Liver (tissue), 9 donors: ENCODE measurements around the gene COL17A1. TPM values are rescaled to one million over a fixed set of nuclear protein-coding genes. Genes with fewer than 3 reads are reported as not detected.

Source experiments
- DNase-seq: peaks from one replicate; pipeline ENCODE4 v3.0.0-alpha.2; 2017; ENCODE audit warnings: low spot score
- H3K27ac ChIP-seq, 2 donors: one replicate each; pipeline ENCODE4 v1.7.0; 2013; ENCODE audit warnings: inconsistent platforms in 2 of 2, low read length in 2 of 2, control low read depth in 1 of 2, low read depth in 1 of 2, mild to moderate bottlenecking in 1 of 2
- H3K27me3 ChIP-seq, 4 donors: one replicate each; pipeline versions ENCODE4 v1.6.1 to v1.7.0; 2013; ENCODE audit warnings: low read length in 3 of 4, inconsistent platforms in 1 of 4, mild to moderate bottlenecking in 1 of 4, moderate library complexity in 1 of 4; ENCODE audit not compliant: control insufficient read depth in 4 of 4, insufficient read depth in 4 of 4
- H3K36me3 ChIP-seq, 4 donors: one replicate each; pipeline versions ENCODE4 v1.6.1 to v1.7.0; 2013; ENCODE audit warnings: low read length in 3 of 4, mild to moderate bottlenecking in 3 of 4, low read depth in 1 of 4, moderate library complexity in 1 of 4; ENCODE audit not compliant: control insufficient read depth in 4 of 4, insufficient read depth in 3 of 4
- H3K4me1 ChIP-seq, 4 donors: one replicate each; pipeline versions ENCODE4 v1.6.1 to v1.7.0; 2013; ENCODE audit warnings: low read length in 3 of 4, mild to moderate bottlenecking in 3 of 4, moderate library complexity in 1 of 4; ENCODE audit not compliant: control insufficient read depth in 4 of 4, insufficient read depth in 4 of 4
- H3K4me3 ChIP-seq, 3 donors: one replicate each; pipeline versions ENCODE4 v1.6.1 to v1.7.0; 2013; ENCODE audit warnings: low read length in 3 of 3, control low read depth in 1 of 3, low read depth in 1 of 3, mild to moderate bottlenecking in 1 of 3
- H3K9ac ChIP-seq, 2 donors: one replicate each; pipeline ENCODE4 v1.7.0; 2013; ENCODE audit warnings: low read length in 2 of 2, mild to moderate bottlenecking in 2 of 2, moderate library complexity in 2 of 2, control low read depth in 1 of 2, low read depth in 1 of 2
- H3K9me3 ChIP-seq, 4 donors: one replicate each; pipeline versions ENCODE4 v1.6.1 to v1.7.0; 2013; ENCODE audit warnings: low read length in 3 of 4; ENCODE audit not compliant: control insufficient read depth in 4 of 4
- CTCF ChIP-seq: fragments of 150-350 bp; IDR thresholded peaks from 2 replicates; pipeline ENCODE4 v1.5.1; 2017; ENCODE audit warnings: improper control_type of control experiment, low read depth, low read length; ENCODE audit not compliant: missing input control
- FOXA2 ChIP-seq: IDR thresholded peaks from 2 replicates; pipeline ENCODE4 v1.6.1; 2016; ENCODE audit warnings: antibody characterized with exemption
- GABPA ChIP-seq, 2 donors: IDR thresholded peaks in 1 of 2; conservative IDR thresholded peaks in 1 of 2; 2 replicates each; pipeline ENCODE4 v1.6.1; 2016; ENCODE audit warnings: antibody characterized with exemption in 2 of 2, mild to moderate bottlenecking in 1 of 2, moderate library complexity in 1 of 2
- HNF4G ChIP-seq: IDR thresholded peaks from 2 replicates; pipeline ENCODE4 v1.6.1; 2016; ENCODE audit warnings: antibody characterized with exemption
- JUND ChIP-seq, 2 donors: IDR thresholded peaks; 2 replicates each; pipeline ENCODE4 v1.6.1; 2016; ENCODE audit warnings: antibody characterized with exemption in 2 of 2
- NR2F2 ChIP-seq: IDR thresholded peaks from 2 replicates; pipeline ENCODE4 v1.6.1; 2016; ENCODE audit warnings: antibody characterized with exemption
- RAD21 ChIP-seq, 2 donors: IDR thresholded peaks; 2 replicates each; pipeline ENCODE4 v1.6.1; 2016; ENCODE audit warnings: antibody characterized with exemption in 2 of 2, mild to moderate bottlenecking in 2 of 2
- REST ChIP-seq: IDR thresholded peaks from 2 replicates; pipeline ENCODE4 v1.6.1; 2016; ENCODE audit warnings: antibody characterized with exemption, mild to moderate bottlenecking
- RXRA ChIP-seq, 2 donors: IDR thresholded peaks; 2 replicates each; pipeline ENCODE4 v1.6.1; 2017 to 2018; ENCODE audit warnings: antibody characterized with exemption in 2 of 2, mild to moderate bottlenecking in 1 of 2
- SP1 ChIP-seq: IDR thresholded peaks from 2 replicates; pipeline ENCODE4 v1.6.1; 2018; ENCODE audit warnings: antibody characterized with exemption, mild to moderate bottlenecking
- TAF1 ChIP-seq: conservative IDR thresholded peaks from 2 replicates; pipeline ENCODE4 v1.6.1; 2016; ENCODE audit warnings: antibody characterized with exemption, mild to moderate bottlenecking
- WGBS: extraction: QIAGEN DNeasy Blood & Tissue Kit; methylation state at CpG from one replicate; pipeline ENCODE4 v1.1.7; 2013; 5-methylcytosine and 5-hydroxymethylcytosine counted together
- polyA plus RNA-seq, 2 donors: library from polyadenylated mRNA; stranded (reverse) in 1 of 2; unstranded in 1 of 2; fragments of 200-250 nt in 1 of 2; fragments of >200 nt in 1 of 2; fragmentation: Nextera tagmentation in 1 of 2; extraction: Ambion mirVana in 1 of 2; gene quantifications; one replicate each; pipeline versions ENCODE4 v1.2.1 to v1.2.3, GENCODE V29; 2013 to 2015
- total RNA-seq, 2 donors: library from RNA; depleted of rRNA; stranded (reverse); fragments of >200 nt; gene quantifications; one replicate each; pipeline ENCODE4 v1.2.3, GENCODE V29; 2014
- TF ChIP-seq, protein P1 (sequence below): IDR thresholded peaks from 2 replicates; pipeline ENCODE4 v1.6.1; 2016; ENCODE audit warnings: antibody characterized with exemption
- donor health status: healthy.
- donor health status: healthy.
- donor health status: healthy.
- donor health status: healthy.
- donor health status: healthy.

COL17A1 gene
- total and polyA plus RNA-seq, 4 donors = 0.05 to 1.7 TPM; not detected in 2

GRCh38 chr10:103983367-103983911 is 102.2 kb downstream of the COL17A1 start:
- Histone ChIP-seq H3K36me3 (no peaks in the 10 kb centered on the region), H3K4me1 (peaks cover 0 to 12% (median 3%) of the 10 kb centered on the region in 4 donors), H3K9ac (no peak overlapping the region), H3K27me3 (no peaks in the 10 kb centered on the region), H3K9me3 (no peaks in the 10 kb centered on the region), H3K27ac (no peak overlapping the region), H3K4me3 (no peak overlapping the region)
- TF ChIP-seq REST = no peak
- TF ChIP-seq RXRA (IDR thresholded peaks at IDR 0.05) = no peak
- TF ChIP-seq NR2F2 = no peak
- TF ChIP-seq CTCF = no peak
- no peak for TF ChIP-seq HNF4G
- TF ChIP-seq TAF1 = no peak
- TF ChIP-seq GABPA (IDR thresholded peaks at IDR 0.05 in 1 of 2, conservative IDR thresholded peaks at IDR 0.05 in 1 of 2) = no peak
- DNase-seq = no peak
- WGBS = 46% methylated on average over 4 of the region's 4 CpGs

- Histone ChIP-seq H3K4me1 (peaks cover 0 to 12% (median 3%) of the 10 kb centered on the region in 4 donors), H3K27me3 (no peaks in the 10 kb centered on the region), H3K36me3 (no peaks in the 10 kb centered on the region), H3K9ac (no peak overlapping the region), H3K9me3 (no peaks in the 10 kb centered on the region), H3K4me3 (no peak overlapping the region), H3K27ac (no peak overlapping the region)
- no peak for DNase-seq
- TF ChIP-seq RAD21 (IDR thresholded peaks at IDR 0.05) (peak; percentile 35 to 58), HNF4G (no peak), FOXA2 (no peak), JUND (IDR thresholded peaks at IDR 0.05) (no peak), GABPA (IDR thresholded peaks at IDR 0.05 in 1 of 2, conservative IDR thresholded peaks at IDR 0.05 in 1 of 2) (no peak), SP1 (no peak), CTCF (no peak), TAF1 (no peak)
- TF ChIP-seq, protein P1, sequence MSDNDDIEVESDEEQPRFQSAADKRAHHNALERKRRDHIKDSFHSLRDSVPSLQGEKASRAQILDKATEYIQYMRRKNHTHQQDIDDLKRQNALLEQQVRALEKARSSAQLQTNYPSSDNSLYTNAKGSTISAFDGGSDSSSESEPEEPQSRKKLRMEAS = no peak
- 93% methylated on average over 4 of the region's 4 CpGs for WGBS
Measured at GRCh38 chr10:103982639-103983038, 103.0 kb downstream of the COL17A1 start.

Other genes with a start within 250 kb of the COL17A1 start
- 1 to 10 TPM; 4.5 to 5.5 TPM for gene SH3PXD2A, start 230.3 kb downstream of the COL17A1 start, total RNA-seq
- 1 to 10 TPM in 1 of 2 donors, under 1 TPM in 1; 0.82 to 3.3 TPM for gene SH3PXD2A, start 230.3 kb downstream of the COL17A1 start, polyA plus RNA-seq
- gene STN1, start 167.7 kb downstream of the COL17A1 start, total RNA-seq = 10 to 100 TPM in 1 of 2 donors, 1 to 10 TPM in 1; 9.0 to 12.9 TPM
- gene STN1, start 167.7 kb downstream of the COL17A1 start, polyA plus RNA-seq = 1 to 10 TPM; 6.9 to 7.0 TPM
- 10 to 100 TPM; 19.5 to 20.3 TPM for gene SLK, start 118.7 kb downstream of the COL17A1 start, total RNA-seq
- gene SLK, start 118.7 kb downstream of the COL17A1 start, polyA plus RNA-seq = 1 to 10 TPM; 3.9 to 5.2 TPM
- gene SFR1, start 36.3 kb upstream of the COL17A1 start, total RNA-seq = 1 to 10 TPM; 1.7 to 5.5 TPM
- 1 to 10 TPM in 1 of 2 donors, under 1 TPM in 1; 0.83 to 1.5 TPM for gene SFR1, start 36.3 kb upstream of the COL17A1 start, polyA plus RNA-seq
- under 1 TPM; 0.17 to 0.33 TPM for gene CFAP43, start 146.5 kb upstream of the COL17A1 start, total RNA-seq
- gene CFAP43, start 146.5 kb upstream of the COL17A1 start, polyA plus RNA-seq = under 1 TPM; 0.10 to 0.13 TPM
- gene GSTO1, start 169.0 kb upstream of the COL17A1 start, total RNA-seq = 100 to 1,000 TPM; 137 to 156 TPM
- gene GSTO1, start 169.0 kb upstream of the COL17A1 start, polyA plus RNA-seq = 100 to 1,000 TPM; 266 to 349 TPM
- 1 to 10 TPM; 1.0 to 4.6 TPM for gene GSTO2, start 183.3 kb upstream of the COL17A1 start, total RNA-seq
- gene GSTO2, start 183.3 kb upstream of the COL17A1 start, polyA plus RNA-seq = 1 to 10 TPM; 1.6 to 1.8 TPM